GM19043 (cell line): ENCODE results near the gene FAM170B.

ENCODE experiments used
- ATAC-seq: cut with Tn5 transposase; IDR thresholded peaks from one replicate; pipeline ENCODE4 v1.9.1; 2021; ENCODE audit warnings: low read depth; ENCODE audit not compliant: unreplicated experiment

FAM170B gene

DNA sequence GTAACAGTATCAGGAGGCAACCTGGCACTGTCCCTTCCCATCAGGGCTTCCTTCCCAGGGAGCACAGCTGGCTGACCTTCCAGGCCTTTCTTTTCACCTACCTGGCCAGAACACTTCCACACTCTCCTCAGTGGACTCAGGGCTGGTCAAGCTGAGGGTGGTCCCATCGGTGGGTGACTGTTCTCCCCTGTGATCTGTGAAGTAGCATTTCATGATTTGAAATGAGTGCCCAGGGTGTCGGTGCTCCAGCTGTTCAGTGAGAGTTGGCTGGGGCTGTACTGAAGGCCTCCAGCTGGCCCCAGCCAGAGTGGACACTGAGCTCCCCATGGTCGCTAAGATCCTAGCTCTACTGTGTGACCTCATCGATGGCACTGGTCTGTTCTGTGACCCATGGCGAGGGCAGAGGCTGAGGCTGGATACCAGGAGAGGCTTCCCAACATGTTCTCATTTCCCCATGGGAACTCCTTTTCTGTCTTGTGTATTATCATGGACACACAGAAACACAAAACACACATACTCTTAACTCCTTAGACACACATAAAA is at the start of gene FAM170B:
FAM170B (minus strand) TSS at position 316 of the 543 bp plus-strand sequence; CDS start at position 213, 103 bp downstream.
- no peak for ATAC-seq

DNA sequence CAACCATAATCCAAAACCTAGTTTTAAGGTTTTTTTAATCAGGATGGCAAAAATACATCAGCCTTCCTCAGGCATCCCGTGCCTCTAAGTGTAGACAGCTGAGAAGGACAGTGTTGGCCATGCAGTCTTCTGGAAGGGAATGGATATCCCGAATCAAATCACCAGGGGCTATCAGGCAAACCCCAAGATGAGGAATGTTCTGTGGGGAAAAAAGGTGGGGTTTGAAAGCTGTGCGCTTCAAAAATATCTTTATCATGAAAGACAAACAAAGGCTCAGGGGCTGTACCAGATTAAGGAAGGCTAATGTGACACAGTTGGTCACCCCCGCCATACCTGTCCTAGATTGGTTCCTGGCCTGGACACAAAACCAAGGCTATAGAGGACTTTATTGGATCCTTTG is 49.0 kb upstream of the FAM170B start:
- no peak for ATAC-seq

DNA sequence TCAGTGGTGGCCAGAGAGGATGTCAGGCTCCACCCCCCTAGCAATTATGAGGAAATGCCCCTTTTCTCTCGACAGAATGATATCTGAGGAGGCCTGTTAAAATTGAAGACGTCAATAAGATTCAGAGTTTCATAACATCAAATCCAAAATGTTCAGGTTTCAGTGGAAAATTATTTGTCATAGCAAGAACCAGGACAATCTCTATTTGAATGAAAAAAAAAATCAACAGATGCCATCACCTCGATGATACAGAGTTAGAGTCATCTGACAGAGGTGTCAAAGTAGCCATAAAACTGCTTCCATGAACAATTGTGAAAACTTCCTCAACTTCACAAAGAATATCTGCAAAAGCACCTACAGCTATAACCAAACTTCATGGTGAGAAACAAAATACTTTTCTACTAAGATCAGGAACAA is 46.6 kb upstream of the FAM170B start:
- no peak for ATAC-seq

DNA sequence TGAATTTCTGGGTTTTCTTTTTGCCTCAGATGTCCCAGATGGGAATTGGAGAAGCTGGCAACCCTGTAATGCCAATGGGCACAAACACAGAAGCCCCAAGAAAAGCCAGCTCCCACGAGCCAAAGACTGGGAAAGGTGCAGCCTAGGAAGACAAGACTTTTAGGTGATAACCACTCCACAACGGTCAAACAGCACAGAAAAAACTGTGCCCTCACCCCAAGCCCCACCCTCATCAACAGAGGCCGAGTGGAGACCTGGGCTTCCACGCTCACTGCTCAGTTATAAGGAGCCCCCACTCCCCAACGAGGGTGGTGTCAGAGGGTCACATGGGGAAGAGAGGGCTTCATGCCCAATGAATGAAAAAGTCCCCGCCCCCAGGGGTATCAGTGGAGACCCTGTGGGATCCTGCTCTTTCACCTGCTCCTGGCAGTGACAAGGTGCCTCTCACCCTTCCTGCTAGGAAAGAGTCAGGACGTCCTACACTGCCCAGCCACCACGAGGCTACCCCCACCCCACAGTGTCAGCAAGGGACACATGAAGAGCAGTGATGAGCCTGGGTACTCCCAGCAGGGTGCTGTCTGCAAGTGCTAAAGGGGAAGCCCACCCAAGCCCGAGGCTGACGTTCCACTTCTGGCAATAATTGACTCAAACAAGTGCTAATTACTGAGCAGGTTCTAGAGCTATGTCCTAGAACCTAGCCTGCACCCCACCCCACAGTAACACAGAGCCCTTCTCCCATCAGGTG is 46.0 kb upstream of the FAM170B start:
- ATAC-seq: no peak

DNA sequence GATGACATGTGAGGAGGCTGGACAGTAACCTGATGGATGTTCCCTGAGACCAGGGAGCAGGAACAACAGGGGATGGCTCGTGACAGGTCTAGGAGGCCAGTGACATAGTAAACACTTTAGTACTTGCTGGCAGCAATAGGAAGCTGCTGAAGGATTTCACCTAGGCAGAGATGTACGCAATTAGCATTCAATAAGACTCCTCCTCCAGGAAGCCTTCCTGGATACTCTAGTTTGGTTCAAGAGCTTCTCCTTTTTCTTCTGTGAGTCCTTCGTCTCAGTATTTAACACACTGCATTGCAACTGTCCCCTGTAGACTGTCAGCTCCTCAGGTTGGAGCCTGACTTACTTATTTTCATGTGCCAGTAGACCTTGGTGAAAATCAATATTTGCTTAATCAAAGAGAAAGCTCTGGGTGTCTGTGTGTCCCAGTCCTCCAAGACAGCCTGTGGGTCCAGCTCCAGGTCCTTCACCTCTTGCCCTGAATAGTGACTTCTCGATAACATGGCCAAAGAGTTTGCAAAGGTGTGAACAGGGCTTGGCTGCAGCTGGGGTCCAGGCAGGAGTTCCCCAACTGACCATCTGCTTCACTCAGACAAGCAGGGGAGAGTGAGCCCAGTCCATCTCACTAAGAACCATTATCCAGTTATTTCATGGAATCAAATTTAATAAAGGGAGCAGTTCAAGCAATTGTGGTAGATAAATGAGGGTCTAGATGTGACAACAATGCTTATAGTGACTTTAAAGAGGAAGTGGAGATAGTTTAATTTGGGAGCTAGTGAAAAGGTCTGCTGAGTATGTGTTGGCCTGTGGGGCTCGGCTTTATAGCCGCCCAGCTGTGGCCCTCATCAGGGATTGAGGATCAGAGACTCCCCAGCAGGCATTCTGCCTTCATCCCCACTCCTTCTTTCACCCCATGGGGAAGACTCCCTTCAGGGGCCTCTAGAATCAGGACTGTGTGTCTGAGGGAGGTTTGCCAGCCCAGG is 45.0 kb upstream of the FAM170B start:
- ATAC-seq: no peak

DNA sequence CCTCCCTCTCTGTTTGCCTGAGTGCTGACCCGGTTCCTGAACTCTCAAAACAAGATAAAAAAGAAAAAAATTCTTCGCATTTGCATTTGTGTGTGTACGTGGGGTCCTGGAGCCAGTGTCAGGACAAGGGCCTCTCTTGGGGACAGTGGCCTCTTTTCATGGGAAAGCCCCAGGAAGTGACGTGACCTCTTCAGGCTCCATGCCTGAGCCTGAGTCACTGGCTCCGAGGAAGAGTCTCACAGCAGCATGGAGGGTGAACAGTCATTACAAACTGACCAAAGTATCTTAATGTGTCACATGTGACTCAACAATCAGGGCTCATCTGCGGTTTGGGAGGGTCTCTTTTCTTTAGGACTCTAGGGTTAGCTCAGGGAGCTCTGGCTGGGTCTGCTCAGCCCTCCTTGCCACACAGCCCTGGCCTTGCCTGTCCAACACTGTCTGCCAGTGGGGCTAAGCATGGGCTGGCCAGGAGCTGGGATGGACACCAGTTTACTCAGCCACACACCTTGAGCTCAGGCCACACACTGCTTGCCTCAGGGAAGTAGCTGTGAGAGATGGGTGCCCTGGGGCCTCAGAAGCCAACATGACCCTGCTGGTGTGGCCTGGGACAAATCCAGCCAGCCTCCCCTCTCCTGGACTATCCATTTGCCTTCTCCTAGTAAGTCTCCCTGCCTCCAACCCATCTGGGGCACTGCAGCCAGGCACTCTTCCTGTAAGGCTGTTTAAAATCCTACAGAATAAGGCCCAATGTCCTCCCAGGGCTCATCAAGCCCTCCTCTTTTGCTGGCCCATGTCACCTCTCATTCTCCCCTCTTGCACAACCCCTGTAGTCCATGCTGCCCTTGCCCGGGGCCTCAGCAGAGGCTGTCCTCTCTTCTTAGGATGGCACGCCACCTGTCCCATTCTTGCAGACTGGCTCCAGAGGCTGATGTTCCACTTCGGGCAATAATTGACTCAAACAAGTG is 43.9 kb upstream of the FAM170B start:
- peak; percentile 75 for ATAC-seq

DNA sequence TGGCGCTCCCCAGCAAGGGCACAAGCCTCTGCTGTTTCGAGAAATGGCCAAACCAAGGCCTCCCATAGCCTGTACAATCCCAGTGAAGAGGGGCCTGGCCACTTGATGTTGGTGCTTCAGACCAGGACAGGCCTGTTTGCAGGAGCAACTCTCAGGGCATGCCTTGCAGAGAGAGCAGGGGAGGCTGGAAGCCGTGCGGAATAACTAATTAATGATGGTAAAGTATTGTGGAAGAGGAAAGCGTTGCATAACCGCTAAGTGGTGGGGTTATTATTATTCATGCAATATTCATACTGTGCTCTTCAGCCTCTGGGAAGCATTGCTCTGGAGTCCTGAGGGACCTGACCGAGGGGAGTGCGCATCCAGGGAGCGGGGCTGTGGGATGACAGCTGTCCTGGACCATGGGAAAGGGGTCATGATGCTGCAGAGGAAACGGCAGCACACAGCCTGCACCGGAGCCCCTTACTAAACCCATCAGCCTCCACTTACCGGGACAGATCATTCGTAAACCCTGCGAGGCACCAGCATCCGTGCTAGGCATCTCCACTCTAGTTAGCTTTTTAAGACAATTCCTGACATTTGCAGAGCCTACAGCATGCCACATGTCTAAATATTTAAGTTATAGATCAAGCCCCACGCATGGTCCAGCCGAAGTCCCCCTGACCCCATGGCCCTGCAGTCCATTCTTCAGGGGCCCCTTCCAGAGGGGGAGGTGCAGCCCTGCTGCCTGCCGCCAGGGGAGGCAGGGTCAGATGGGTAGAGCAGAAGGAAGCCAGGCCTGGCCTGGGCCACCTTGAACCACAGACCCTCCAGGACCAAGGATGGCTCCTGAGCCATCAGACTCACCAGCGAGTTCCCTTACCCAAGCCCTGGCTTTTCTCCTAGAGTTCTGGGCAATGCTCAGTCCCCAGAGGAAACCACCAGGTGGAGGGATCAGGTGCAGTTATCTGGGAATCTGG is 42.8 kb upstream of the FAM170B start:
- no peak for ATAC-seq

DNA sequence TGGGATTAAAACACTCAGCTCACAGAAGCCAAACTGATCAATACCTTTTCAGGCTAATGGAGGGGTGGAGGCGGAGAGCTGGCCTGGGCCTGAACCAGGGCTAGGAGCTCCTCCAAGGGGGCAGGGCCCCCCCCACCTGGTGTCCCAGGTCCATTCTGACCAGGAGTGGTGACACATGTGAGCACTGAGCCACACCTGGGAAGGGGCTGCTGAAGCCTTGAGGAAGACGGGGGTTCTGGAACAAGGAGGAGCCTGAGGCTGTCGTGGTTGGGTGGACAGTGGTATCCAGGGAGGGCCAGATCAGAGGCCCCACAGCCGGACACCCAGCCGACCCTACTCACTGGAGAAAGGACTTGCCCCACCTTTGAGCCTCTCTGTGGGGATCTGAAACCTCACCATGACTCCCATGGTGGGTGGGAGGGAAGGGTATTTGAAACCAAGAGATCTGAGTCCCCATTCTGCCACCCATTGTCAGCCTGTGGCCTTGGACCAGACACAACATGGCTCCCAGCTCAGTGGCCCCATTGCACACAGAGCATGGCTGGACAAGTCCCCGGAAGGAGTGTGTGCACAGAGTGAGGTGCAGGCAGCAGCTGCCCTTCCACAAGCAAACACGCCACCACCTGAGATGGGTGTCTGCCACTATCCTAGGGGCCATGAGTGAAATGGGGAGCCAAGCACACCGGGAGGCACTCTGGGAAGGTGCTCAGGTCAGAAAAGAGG is 41.9 kb upstream of the FAM170B start:
- ATAC-seq: no peak

DNA sequence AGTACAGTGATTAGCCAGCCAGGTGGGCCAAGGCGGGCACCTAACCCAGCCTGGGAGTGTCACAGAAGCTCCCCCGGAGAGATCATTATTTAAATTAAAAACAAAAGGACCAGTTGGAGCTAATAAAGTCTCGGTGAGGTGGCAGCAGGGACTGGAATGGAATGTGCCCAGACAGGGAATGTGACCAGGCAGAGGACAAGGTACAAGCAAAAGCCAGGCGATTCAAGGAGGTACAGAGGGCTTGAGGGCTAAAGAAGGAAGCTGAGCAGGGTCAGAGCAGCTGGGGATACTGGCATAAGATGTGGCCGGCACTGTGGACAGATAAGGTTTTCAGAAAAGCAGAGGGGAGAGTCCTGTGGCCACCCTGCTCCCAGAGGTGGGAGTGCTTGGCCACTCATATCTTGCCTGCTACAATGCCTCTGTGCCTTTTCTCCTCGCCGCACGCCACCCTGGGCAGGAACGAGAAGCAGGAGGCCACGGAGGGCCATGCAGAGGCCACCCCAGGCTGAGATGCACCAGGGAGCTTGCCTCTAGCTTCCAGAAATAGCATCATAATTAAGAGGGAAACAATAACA is 41.2 kb upstream of the FAM170B start:
- ATAC-seq: no peak

DNA sequence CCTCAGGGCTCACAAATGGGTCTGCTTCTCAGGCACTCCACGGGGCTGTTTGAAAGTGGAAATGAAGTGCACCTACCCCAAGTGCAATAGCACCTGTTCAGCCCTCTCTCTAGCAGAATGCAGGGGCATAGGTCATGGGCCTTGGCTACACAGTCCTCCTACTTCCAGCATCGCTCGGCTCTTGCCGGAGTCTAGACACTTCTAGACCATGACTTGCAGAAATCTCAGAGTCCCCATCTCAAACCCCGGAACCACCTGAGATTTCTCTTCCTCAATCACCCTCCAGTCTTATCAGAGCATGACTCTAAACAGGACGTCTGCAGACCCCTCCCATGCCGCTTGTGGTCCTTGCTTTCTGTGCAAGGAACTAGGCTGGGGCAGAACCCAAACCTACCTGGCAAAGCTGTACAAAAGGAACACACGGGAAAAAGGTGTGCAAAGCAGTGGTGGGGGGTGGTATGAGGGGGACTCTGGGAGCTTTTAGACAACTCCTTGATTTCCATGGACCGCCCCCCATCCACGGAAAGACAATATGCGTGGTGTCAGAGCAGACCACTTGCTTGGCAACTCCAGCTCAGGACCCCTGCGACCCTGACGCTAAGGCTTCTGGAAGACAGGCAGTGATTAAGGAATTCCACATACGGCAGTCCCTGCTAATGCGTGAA is 40.6 kb upstream of the FAM170B start:
- ATAC-seq: no peak

DNA sequence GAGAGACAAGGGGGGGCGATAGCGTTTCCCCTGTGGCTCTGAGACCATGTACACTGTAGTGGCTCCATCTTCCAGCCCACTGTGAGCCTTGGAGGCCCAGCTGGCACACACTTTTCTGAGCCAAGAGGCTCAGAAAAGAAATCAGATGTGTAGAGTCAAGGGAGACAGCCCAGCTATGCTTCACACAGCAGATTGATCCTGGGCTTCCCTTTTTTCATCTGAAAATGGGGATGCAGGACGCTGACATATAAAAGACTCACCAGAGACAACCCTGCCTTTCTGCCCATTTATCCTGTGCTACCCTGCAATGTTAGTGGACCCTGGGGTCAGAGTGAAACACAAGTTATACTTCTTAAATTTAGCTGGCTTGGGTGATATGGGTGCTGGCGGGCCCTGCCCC is 40.0 kb upstream of the FAM170B start:
- no peak for ATAC-seq

DNA sequence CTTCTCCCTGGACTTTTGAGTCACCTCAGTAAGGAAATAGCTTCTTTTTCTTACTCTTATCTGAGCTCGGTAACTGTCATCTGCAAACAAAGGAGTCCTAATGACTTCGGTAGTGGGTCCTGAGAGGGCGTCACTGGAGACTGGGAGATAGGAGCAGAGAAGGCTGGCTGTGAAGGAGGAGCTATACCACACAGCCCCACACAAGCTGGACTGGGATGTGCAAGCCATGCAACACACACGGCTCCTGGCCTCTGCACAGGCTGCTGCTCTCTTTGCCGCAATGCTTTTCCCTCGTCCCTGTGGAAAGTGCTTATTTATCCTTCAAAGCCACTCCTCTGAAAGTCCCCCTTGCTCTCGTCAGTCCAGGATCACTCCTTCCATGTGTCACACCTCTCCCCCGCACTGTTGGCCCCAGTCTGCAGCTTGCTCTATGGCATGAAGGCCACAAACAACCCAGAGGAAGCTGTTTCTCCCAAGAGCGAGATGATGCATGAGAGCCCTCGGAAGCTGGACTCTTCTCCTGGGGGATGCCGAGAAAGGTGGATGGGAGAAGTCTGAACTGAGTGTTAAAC is 39.5 kb upstream of the FAM170B start:
- ATAC-seq: no peak

DNA sequence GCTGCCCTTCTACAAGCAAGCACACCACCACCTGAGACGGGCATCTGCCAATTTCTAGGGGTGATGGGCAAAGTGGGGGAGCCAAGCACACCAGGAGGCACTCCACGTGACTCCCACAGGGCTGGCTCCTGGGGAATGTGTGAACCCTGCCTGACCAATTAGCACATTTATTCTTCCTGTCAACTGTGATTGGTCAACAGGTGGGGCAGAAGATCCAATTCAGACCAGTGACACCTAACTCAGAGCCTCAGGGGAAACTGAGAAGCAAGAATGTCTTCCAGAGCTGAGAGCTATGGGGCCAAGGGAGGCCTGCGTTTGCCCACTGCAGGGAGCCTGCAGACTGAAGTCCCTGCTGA is 38.9 kb upstream of the FAM170B start:
- no peak for ATAC-seq

DNA sequence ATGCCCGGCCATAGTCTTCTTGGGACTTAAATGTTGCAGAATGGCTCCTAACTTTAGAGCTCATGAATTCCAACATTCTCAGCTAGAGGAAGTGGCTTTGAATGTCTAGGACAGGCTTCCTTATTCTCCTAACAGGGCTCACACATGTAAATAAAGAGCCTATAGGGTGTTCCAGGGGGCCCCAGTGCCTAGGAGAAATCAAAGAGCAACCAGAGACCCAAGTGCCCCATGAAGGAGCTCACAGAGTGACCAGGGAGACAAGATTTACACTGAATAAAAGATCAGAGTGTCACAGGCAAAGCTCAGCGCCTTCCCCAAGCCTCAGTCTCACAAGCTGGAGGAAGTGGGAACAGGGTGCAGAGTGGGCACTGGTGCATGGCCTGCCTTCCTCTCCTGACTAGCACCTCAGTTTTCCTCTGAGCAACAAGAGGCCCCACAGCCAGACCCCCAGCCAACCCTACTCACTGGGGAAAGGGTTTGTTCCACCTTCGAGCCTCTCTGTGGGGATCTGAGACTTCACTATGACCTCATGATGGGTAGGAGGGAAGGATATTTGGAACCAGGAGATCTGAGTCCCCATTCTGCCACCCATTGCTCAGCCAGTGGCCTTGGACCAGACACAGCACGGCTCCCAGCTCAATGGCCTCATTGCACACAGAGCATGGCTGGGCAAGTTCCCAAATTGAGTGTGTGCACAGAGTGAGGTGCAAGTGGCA is 38.4 kb upstream of the FAM170B start:
- ATAC-seq: no peak

DNA sequence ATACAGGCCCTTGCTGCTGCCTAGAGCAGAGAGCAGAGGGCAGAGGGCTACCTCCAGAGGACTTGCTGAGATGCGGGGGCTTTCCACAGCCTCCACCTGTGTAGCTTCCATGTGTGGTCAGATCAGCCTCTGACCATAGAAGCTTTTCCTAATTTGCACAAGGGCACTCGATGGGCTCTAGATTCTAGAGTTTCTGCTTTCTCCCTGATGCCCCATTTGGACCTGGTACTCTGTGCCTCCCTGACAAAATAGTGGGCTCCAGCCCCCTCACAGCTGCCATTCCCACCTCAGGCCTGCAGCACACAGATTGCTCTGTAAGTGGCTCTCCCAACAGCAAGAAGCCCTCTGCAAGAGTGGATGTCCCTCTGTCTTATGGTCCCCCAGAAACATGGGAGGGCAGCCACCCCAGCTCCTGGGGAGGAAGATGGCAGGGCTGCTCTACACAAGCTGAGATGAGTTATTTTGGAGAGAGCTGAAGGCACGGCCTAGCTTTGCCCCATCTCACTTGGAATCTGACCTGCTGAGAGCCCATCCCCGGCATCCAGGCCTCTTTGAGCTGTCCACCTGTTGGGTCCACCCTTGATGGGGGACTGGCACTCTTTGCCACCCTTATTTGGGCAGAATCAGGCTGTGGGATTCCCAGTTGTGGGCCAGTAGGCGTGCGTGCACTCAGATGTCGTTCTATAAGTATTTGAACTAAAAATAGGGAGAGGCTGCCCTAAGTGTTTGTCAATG is 37.7 kb upstream of the FAM170B start:
- no peak for ATAC-seq
